H9 (cell line): ENCODE measurements around the gene SYNPO. TPM values are rescaled to one million over a fixed set of nuclear protein-coding genes. Genes with fewer than 3 reads are reported as not detected.

Source experiments
- DNase-seq: peaks from one replicate; pipeline ENCODE4 v3.0.0-alpha.2; 2017
- H2AFZ ChIP-seq: one replicate; pipeline ENCODE4 v1.6.1; 2013; ENCODE audit warnings: mild to moderate bottlenecking, low read length, control low read depth, moderate library complexity
- H2AK5ac ChIP-seq: 2 replicates; pipeline ENCODE4 v1.6.1; 2013; ENCODE audit warnings: low read length, control low read depth, mixed read lengths; ENCODE audit not compliant: insufficient read length
- H2BK120ac ChIP-seq: one replicate; pipeline ENCODE4 v1.6.1; 2013; ENCODE audit warnings: low read depth, mild to moderate bottlenecking, low read length, control low read depth, inconsistent platforms; ENCODE audit not compliant: poor library complexity, severe bottlenecking
- H2BK12ac ChIP-seq: 2 replicates; pipeline ENCODE4 v1.6.1; 2013; ENCODE audit warnings: low read length, control low read depth, mixed read lengths, low read depth; ENCODE audit not compliant: insufficient read length
- H2BK15ac ChIP-seq: 2 replicates; pipeline ENCODE4 v1.6.1; 2013; ENCODE audit warnings: low read depth, low read length, control low read depth
- H2BK20ac ChIP-seq: one replicate; pipeline ENCODE4 v1.6.1; 2013; ENCODE audit warnings: low read depth, mild to moderate bottlenecking, low read length, control low read depth, inconsistent platforms; ENCODE audit not compliant: poor library complexity, severe bottlenecking
- H2BK5ac ChIP-seq: 2 replicates; pipeline ENCODE4 v1.6.1; 2013; ENCODE audit warnings: low read length, control low read depth, mixed read lengths; ENCODE audit not compliant: insufficient read length
- H3K14ac ChIP-seq: 2 replicates; pipeline ENCODE4 v1.6.1; 2013; ENCODE audit warnings: low read length, control low read depth; ENCODE audit not compliant: insufficient read depth
- H3K18ac ChIP-seq: 2 replicates; pipeline ENCODE4 v1.6.1; 2013; ENCODE audit warnings: low read depth, mild to moderate bottlenecking, mixed read lengths, low read length, control low read depth; ENCODE audit not compliant: insufficient read length
- H3K23ac ChIP-seq: 2 replicates; pipeline ENCODE4 v1.6.1; 2013; ENCODE audit warnings: low read length, control low read depth, mixed read lengths, low read depth; ENCODE audit not compliant: insufficient read length
- H3K23me2 ChIP-seq: 2 replicates; pipeline ENCODE4 v1.6.1; 2013; ENCODE audit warnings: low read depth, mild to moderate bottlenecking, mixed read lengths, low read length, control low read depth; ENCODE audit not compliant: insufficient read length, poor library complexity, severe bottlenecking
- H3K27ac ChIP-seq: 2 replicates; pipeline ENCODE4 v1.5.1; 2013; ENCODE audit warnings: low read length, control low read depth, mixed read lengths, low read depth; ENCODE audit not compliant: insufficient read length
- H3K27me3 ChIP-seq: 2 replicates; pipeline ENCODE4 v1.6.1; 2013; ENCODE audit warnings: low read length, control low read depth, inconsistent platforms; ENCODE audit not compliant: insufficient read depth
- H3K4ac ChIP-seq: 2 replicates; pipeline ENCODE4 v1.6.1; 2013; ENCODE audit warnings: low read depth, mild to moderate bottlenecking, control low read depth, inconsistent platforms, low read length, moderate library complexity
- H3K4me1 ChIP-seq: 2 replicates; pipeline ENCODE4 v1.6.1; 2013; ENCODE audit warnings: low read length, control low read depth, inconsistent platforms; ENCODE audit not compliant: insufficient read depth
- H3K4me2 ChIP-seq: 2 replicates; pipeline ENCODE4 v1.6.1; 2013; ENCODE audit warnings: low read length, control low read depth, mixed read lengths; ENCODE audit not compliant: insufficient read length, insufficient read depth
- H3K56ac ChIP-seq: 2 replicates; pipeline ENCODE4 v1.6.1; 2013; ENCODE audit warnings: low read depth, mild to moderate bottlenecking, mixed read lengths, low read length, control low read depth; ENCODE audit not compliant: insufficient read length
- H3K79me1 ChIP-seq: 2 replicates; pipeline ENCODE4 v1.6.1; 2013; ENCODE audit warnings: low read depth, mild to moderate bottlenecking, moderate library complexity, low read length, control low read depth, inconsistent platforms; ENCODE audit not compliant: insufficient read depth, poor library complexity, severe bottlenecking
- H3K79me2 ChIP-seq: 2 replicates; pipeline ENCODE4 v1.6.1; 2013; ENCODE audit warnings: low read length, control low read depth, inconsistent platforms; ENCODE audit not compliant: insufficient read depth
- H3K9ac ChIP-seq: 2 replicates; pipeline ENCODE4 v1.6.1; 2013; ENCODE audit warnings: low read length, control low read depth, mixed read lengths; ENCODE audit not compliant: insufficient read length; ENCODE audit errors: extremely low read depth
- H3K9me3 ChIP-seq: one replicate; pipeline ENCODE4 v1.6.1; 2013; ENCODE audit warnings: low read depth, low read length, inconsistent platforms; ENCODE audit not compliant: control insufficient read depth
- H3T11ph ChIP-seq: one replicate; pipeline ENCODE4 v1.6.1; 2013; ENCODE audit warnings: mild to moderate bottlenecking, low read length, control low read depth, inconsistent platforms
- H4K20me1 ChIP-seq: one replicate; pipeline ENCODE4 v1.6.1; 2013; ENCODE audit not compliant: control insufficient read depth, insufficient read length, insufficient read depth
- H4K5ac ChIP-seq: 2 replicates; pipeline ENCODE4 v1.6.1; 2013; ENCODE audit warnings: low read depth, mild to moderate bottlenecking, mixed read lengths, low read length, control low read depth; ENCODE audit not compliant: insufficient read length
- H4K8ac ChIP-seq: replicated peaks from 2 replicates; pipeline ENCODE4 v1.6.1; 2013; ENCODE audit warnings: low read length, control low read depth, mixed read lengths, low read depth; ENCODE audit not compliant: insufficient read length
- H4K91ac ChIP-seq: 2 replicates; pipeline ENCODE4 v1.6.1; 2013; ENCODE audit warnings: low read depth, mild to moderate bottlenecking, moderate library complexity, mixed read lengths, low read length, control low read depth; ENCODE audit not compliant: insufficient read length
- H3K27ac Mint-ChIP-seq, 3 experiments: 2 replicates in 2 of 3; 3 replicates in 1 of 3; pipeline ENCODE4 v1.8.0; 2020 to 2021; ENCODE audit warnings: mixed read lengths in 3 of 3, mild to moderate bottlenecking in 1 of 3, moderate library complexity in 1 of 3
- H3K27me3 Mint-ChIP-seq: 2 replicates; pipeline ENCODE4 v1.8.0; 2021; ENCODE audit warnings: low read depth, mild to moderate bottlenecking, moderate library complexity, mixed read lengths
- H3K36me3 Mint-ChIP-seq, 3 experiments: 2 replicates in 2 of 3; 3 replicates in 1 of 3; pipeline ENCODE4 v1.8.0; 2020 to 2021; ENCODE audit warnings: low read depth in 3 of 3, mixed read lengths in 3 of 3; ENCODE audit not compliant: insufficient read depth in 1 of 3
- H3K4me1 Mint-ChIP-seq, 2 experiments: 2 replicates each; pipeline ENCODE4 v1.8.0; 2020; ENCODE audit warnings: mixed read lengths in 2 of 2
- H3K4me3 Mint-ChIP-seq, 2 experiments: 2 replicates in 1 of 2; 3 replicates in 1 of 2; pipeline ENCODE4 v1.8.0; 2020 to 2021; ENCODE audit warnings: mild to moderate bottlenecking in 2 of 2, mixed read lengths in 2 of 2, moderate library complexity in 1 of 2
- H3K9me3 Mint-ChIP-seq, 2 experiments: 2 replicates in 1 of 2; 3 replicates in 1 of 2; pipeline ENCODE4 v1.8.0; 2020; ENCODE audit warnings: mild to moderate bottlenecking in 2 of 2, mixed read lengths in 2 of 2, moderate library complexity in 1 of 2
- CTCF ChIP-seq: fragments of 200-600 bp; sonication (generic); conservative IDR thresholded peaks from 3 replicates; pipeline ENCODE4 v1.8.0; 2021; ENCODE audit warnings: antibody characterized with exemption, mild to moderate bottlenecking
- WGBS: extraction: QIAGEN DNeasy Blood & Tissue Kit; methylation state at CpG from one replicate; pipeline ENCODE4 v1.1.7; 2013; ENCODE audit warnings: missing lambda C conversion rate, low lambda C conversion rate, mixed read lengths; ENCODE audit not compliant: insufficient read length; ENCODE audit errors: extremely low coverage; 5-methylcytosine and 5-hydroxymethylcytosine counted together
- total RNA-seq: library from RNA; stranded (reverse); gene quantifications from 2 replicates; pipeline ENCODE4 v1.2.1, GENCODE V29; 2021

SYNPO gene
- total RNA-seq, 1 experiment from 2014 or later: 1.7 TPM

GRCh38 chr5:150604010-150604409 lies 36.5 kb upstream of the SYNPO start:
- no peaks in the 10 kb centered on the region for H3K4me1 ChIP-seq
- no peak overlapping the region for H3T11ph ChIP-seq
- H3K79me2 ChIP-seq: no peaks in the 10 kb centered on the region
- no peak for DNase-seq
- no peaks in the 10 kb centered on the region for H3K23me2 ChIP-seq
- H3K79me1 ChIP-seq: no peaks in the 10 kb centered on the region
- H2AFZ ChIP-seq: no peak overlapping the region
- no peaks in the 10 kb centered on the region for H3K27me3 ChIP-seq
- no peak overlapping the region for H4K91ac ChIP-seq
- H3K27me3 Mint-ChIP-seq: no peaks in the 10 kb centered on the region; the same call in 1 of the 2 replicates
- no peak overlapping the region for H2BK20ac ChIP-seq
- no peak overlapping the region for H3K4me2 ChIP-seq
- H3K9me3 Mint-ChIP-seq: no peaks in the 10 kb centered on the region
- H3K27ac Mint-ChIP-seq: no peak overlapping the region; a peak in 1 of 7 replicates
- H3K36me3 Mint-ChIP-seq: no peaks in the 10 kb centered on the region
- H3K9me3 ChIP-seq: no peaks in the 10 kb centered on the region
- no peak overlapping the region for H3K18ac ChIP-seq
- H2BK5ac ChIP-seq: no peak overlapping the region
- TF ChIP-seq CTCF: no peak
- H3K4me1 Mint-ChIP-seq: peaks cover 4 to 17% of the 10 kb centered on the region in 2 experiments; a peak in 2 of 4 replicates
- no peak overlapping the region for H3K4ac ChIP-seq
- H3K56ac ChIP-seq: no peak overlapping the region
- H3K14ac ChIP-seq: no peak overlapping the region
- no peak overlapping the region for H3K23ac ChIP-seq
- H4K8ac ChIP-seq: no peak overlapping the region
- no peak overlapping the region for H2BK15ac ChIP-seq
- no CpG with 5 or more reads among the region's 4 CpGs for WGBS
- H4K5ac ChIP-seq: no peak overlapping the region
- H2AK5ac ChIP-seq: no peak overlapping the region
- H3K9ac ChIP-seq: no peak overlapping the region
- no peak overlapping the region for H3K27ac ChIP-seq
- no peaks in the 10 kb centered on the region for H4K20me1 ChIP-seq
- no peak overlapping the region for H2BK120ac ChIP-seq
- H3K4me3 Mint-ChIP-seq: no peak overlapping the region
- H2BK12ac ChIP-seq: no peak overlapping the region
